NCI-H82 (cell line): ENCODE data around the gene PPP1R3E.
"Not testable (repeated sequence)": the region's sequence is repeated elsewhere in the genome, so short reads cannot be mapped to it uniquely, and the experiment has no call there.

Experiments used
- DNase-seq: peaks from one replicate; lab custom pipeline; 2025; lab: John Stamatoyannopoulos, UW

PPP1R3E gene

DNA sequence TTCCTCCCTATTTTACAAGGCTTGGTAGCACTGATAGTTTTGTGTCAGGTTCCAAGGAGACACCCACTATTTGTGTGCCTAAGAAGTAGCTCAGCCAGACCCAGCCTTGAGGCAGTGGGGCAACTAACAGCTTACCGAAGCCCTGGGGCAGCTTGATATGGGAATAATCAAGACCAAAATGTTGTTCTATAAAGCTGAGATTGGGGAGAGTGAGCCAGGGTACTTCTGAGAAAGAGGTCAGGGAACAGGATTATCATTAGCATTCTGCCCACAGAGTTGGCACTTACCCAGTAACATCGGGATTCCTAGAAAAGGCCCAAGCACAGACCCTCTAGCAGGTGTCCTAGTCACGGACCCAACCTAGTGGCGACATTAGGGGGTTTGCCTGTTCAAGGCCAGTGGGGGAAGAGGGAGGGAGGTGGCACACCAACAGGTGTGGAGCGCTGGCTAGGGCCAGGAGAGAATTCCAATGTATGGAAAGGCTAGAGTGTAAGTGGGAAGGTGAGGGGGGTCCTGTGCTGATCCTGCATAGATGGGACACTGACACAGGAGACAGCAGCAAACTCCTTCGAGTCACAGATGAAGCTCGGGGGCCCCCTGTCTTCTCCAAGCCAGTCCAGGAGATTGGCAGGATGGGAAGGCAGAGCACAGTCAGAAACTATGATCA lies 4.9 kb downstream of the PPP1R3E start:
- no peak for DNase-seq

DNA sequence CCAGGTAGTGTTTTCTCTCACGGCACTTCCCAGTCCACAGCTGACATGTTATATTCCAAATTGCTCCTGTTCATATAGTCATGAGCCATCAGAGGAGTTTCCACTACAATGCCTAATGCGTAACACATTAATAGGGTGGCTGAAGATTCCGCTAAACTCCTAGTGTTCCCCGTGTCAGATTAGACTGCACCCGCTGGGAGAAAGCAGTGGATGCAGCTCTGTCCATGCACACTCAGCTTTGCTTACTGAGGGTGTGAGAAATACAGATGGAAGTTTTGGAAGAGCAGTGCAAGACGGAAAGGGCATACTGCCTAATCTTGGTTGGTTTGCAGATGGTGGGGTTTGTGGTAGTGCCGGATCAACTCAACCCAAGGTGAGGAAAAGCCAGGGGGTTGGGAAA lies 5.6 kb downstream of the PPP1R3E start:
- DNase-seq: no peak

DNA sequence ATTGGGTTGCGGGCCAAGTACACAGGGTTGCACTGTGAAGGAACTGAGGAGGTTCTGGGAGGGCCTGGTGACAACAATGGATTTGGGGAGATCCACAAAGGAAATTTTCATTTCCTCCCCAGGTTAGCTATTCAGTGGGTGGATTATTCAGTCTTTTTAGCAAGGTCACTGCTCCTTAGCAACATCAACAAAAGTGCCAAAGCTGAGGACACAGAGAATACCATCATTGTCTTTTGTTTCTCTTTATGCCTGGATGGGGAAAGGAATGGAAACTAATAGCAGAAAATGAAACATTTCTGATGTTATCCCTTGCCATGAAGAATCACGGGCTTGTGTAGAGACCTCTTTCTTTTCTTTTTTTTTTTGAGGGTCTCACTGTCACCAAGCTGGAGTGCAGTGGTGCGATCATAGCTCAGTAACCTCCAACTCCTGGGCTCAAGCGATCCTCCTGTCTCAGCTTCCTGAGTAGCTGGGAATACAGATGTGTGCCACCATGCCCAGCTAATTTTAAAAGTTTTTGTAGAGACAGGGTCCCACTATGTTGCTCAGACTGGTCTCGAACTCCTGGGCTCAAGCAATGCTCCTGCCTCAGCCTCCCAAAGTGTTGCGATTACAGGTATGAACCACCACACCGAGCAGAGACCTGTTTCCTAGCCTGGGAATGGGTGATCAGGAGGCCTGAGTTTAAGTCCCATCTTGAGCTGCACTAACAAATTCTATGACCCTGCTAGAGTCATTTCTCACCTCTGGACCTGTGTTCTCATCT lies 6.5 kb downstream of the PPP1R3E start:
- no peak for DNase-seq

DNA sequence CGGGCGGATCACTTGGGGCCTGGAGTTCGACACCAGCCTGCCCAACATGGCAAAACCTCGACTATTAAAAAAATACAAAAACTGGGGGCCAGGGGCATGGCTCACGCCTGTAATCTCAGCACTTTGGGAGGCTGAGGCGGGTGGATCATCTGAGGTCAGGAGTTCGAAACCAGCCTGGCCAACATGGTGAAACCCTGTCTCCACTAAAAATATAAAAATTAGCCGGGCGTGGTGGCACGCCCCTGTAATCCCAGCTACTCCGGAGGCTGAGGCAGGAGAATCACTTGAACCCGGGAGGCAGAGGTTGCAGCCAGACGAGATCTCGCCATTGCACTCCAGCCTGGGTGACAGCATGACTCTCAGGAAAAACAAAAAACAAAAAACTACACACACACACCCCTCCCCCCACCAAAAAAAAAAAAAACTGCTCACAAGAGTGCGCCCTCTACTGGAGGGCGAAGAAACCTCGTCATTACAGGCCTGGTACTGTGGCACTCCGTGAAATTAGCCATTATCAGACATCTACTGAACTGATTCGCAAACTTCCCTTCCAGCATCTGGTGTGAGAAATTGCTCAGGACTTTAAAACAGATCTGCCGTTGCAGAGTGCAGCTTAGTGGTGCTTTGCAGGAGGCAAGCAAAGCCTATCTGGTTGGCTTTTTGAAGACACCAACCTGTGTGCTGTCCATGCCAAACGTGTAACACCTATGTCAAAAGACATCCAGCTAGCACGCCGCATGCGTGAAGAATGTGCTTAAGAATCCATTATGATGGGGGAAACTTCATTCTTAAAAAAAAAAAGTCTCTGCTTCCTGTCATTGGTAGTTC lies 7.7 kb downstream of the PPP1R3E start:
- peak; percentile 98 for DNase-seq

DNA sequence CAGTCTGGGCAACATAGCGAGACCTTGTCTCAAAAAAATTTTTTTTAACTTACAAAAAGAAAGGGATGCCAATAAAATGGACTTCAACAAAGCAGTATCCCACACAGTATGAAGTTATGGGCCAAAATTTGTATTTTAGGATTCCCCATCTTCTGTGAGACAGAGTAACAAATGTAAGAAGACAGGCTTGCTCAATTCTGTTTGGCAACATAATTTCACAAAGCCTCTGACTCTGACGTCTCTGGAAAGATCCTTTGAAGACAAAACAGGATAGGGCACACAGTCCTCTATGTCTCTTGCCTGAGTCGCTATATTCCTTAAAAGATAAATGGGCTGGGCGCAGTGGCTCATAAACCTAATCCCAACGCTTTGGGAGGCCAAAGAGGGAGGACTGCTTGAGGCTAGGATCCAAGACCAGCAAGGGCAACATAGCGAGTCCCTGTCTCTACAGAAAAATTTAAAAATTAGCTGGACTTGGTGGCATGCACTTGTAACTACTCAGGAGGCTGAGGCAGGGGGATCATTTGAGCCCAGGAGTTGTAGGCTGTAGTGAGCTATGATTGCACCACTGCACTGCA lies 15.7 kb downstream of the PPP1R3E start:
- DNase-seq: no peak

DNA sequence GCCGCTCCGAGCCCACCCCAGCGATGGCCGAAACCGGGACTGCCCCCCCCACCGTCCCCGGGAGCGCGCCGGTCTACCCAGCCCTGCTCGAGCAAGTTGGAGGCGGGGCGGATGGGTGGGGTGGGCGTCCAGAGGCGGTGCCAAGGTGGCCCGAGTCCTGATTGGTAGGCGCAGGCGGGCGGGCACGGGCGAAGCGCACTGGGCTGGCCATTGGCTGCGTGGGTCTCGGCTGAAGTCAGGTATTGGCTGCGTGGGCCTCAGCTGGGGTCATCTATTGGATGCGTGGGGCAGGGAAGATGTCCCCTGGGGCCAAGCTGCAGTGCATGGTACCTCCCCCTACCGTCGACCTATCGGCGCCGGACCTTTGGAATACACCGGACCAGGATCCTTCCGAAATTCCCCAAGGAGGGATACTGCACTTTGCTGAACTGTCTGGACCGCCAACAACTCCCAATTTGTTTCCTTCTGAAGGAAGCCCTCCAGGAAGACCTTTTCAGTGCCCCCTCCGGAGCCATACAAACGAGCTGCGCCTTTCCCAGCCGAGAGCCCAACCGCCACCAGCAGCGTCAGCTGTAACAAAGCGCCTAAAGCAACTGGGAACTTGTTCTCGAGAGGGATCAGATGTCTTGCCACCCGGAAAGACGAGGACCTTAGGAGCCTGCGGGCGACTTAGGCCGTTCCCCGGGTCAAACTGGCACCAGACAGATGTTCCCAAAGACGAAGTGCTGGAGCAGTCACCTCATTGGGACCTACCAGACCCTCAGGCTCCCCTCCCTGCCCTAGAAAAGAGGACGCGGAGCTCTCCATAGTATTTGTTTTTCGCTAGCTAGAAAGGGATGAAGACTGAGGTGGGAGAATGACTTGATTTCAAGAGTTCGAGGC lies 16.4 kb downstream of the PPP1R3E start, which contains the start of gene HOMEZ:
Gene HOMEZ, minus strand, starts transcription at position 113 of the 882 bp plus-strand sequence. CDS start 180 bp downstream, outside the sequence.
- peak; percentile 100 for DNase-seq

DNA sequence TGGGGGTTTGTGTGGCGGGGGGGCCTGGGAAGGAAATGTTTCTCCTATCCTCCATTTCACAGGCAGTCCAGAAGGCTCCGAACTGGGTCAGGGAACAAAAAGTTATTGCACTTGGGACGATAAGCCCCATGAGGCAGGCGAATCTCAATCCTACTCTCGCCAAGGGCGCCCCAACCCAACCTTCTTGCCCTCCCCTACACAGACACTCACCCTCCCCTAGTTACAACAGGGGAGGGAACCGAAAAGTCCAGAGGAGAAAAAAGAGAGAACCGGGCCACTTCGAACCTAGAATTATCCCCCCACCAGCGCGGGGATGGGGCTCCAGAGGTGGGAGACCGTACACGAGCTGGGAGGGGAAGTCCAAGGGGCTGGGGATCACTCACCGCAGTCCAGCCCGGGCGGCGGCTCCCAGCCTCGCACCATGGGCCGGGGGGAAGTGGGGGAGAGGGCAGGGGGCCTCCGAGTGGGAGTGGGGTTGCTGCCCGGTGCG lies 17.1 kb downstream of the PPP1R3E start:
- peak; percentile 91 for DNase-seq

DNA sequence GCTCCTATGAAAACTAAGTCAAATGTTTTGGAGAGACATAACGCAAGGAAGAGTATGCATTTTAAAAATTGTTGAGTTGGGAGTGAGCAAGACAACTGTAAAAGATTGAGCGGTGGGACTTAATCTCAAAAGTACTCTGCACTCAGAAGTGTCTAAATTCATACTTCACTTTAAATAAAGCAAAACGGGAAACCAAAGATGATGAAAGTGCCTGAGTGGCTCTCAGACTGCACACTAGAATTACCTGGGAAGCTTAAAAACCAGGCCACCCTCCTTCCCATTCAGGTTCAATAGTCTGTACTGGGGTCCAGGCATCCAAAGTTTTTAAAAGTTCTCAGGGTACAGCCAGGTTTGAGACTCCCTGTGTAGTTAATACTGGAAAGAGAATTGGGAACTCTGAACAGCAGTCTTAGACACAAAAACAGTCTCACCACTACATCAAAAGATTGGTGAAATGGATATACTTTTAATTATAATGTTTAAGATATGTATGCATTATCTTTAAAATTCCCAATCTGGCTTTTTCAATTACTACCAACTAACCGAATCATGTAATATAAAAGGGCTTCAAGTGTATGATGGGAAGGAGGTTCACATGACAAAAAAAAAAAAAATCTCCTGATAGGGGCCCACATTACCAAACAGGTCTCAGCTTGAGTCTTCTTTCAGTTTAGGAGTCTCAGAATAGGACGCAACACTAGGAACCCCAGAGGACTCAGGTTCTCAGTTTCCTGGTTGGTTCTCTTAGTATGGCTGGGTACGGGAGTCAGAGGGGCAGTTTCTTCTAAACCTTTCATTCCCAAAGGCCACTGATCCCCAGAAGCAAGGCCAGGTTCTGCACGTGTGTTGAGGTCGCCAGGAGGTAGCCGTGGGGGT lies 17.8 kb downstream of the PPP1R3E start:
- DNase-seq: no peak

DNA sequence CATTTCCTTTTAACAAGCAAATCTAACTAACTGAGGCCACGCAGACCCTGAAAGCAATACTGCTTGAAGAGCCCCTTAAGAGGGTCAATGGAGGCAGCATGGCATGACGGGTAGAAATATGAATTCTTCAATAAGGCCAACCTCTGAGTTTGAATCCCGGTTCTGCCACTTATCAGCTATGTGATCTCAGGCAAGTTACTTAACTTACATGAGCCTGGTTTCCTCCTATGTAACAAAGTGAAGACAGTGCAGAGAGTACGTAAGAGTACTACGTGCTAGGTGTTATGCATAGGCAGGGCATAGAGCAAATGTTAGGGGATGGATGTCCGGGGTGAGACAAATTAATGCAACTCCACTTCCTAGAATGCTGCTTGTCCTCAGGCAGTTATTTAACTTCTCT lies 21.4 kb downstream of the PPP1R3E start:
- DNase-seq: no peak

DNA sequence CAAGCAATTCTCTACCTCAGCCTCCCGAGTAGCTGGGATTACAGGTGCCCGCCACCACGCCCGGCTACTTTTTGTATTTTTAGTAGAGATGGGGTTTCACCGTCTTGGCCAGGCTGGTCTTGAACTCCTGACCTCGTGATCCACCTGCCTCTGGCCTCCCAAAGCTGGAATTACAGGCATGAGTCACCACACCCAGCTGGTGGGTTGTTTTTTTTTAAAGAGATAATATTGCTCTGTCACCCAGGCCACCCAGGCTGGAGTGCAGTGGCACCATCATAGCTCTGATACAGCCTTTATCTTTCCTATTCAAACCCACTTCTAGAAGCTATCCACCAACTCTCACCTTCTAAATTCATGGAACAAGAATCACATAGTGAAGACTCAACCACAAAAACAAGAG lies 24.7 kb downstream of the PPP1R3E start:
- not testable (repeated sequence) for DNase-seq

DNA sequence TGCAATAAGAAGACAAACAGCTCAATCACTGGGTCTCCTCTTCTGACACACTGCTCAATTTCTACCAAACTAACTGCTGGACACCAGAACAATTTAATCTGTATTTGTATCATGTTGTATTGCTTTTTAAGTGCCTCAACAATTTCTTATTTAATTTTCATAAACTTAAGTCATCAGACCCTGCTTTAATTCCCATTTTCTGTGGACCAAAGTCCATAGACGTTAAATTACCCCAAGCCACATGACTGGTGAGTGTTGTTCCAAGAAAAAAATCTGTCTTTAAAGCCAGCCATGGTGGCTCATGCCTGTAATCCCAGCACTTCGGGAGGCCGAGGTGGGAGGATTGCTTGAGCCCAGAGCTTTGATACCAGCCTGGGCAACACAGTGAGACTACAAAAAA lies 25.5 kb downstream of the PPP1R3E start:
- no peak for DNase-seq

DNA sequence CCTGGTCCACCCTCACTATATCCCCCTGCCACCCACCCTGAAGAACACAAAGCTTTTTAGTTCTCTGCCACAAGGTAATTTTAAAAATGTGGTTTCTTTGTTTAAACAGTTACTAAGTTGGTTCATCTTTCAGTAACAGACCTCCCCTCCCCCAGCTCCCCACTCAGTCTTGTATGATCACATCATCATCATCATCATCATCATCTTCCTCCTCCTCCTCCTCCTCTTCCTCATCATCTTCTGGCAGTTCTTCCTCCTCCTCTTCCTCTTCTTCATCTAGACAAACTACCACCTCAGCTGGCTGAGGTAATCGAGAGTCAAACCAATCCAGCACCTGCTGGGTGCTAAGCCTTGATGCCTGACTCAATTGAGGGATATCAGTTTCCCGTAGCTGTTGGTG lies 27.2 kb downstream of the PPP1R3E start:
- DNase-seq: no peak

DNA sequence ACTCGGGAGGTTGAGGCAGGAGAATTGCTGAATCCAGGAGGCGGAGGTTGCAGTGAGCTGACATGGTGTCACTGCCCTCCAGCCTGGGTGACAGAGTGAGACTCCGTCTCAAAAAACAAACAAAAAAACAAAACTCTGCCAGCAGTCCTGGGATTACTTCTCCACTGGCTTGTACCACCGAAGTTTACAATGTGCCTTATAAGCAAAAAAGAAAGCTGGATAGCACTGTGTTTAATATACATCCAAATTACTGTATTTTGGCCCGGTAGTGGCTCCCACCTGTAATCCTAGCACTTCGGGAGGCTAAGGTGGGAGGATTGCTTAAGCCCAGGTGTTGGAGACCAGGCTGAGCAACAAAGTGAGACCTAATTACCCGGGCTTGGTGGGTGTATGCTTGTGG lies 33.5 kb downstream of the PPP1R3E start:
- no peak for DNase-seq

DNA sequence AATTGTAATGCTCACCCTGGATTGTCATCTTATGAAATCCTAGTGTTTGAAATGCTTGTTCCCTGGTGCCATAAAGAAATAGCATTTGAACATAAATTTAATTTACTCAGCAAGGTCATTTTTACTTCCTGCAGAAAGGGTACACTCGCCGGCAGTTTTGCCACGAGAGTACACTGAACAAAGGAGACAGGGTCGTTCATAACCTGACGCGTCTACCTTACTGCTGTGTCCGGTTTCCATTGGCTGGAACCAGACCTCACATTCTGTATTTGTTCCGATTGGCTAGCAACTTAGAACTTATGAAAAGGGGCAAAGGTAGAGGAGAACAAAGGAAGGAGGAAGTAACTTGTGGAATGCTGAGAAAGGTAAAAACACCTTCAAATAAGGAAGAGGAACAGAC lies 41.8 kb downstream of the PPP1R3E start:
- DNase-seq: not testable (repeated sequence)

DNA sequence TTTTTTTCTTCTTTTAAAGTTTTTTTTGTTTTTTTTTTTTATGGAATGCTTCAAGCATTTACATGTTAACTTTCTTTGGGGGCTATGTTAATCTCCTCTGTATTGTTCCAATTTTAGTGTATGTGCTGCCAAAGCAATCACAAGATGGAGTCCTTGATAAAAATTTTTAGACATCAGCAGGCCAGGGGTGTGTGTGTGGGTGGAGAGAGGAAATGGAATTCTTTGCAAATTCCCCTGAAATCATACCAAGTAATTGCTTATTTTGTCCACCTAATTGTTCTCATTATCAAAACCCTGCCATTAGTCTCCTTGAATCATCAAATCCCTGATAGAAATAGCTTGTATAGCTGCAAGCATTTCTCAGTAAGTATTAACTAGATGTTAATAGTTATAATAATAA lies 43.2 kb downstream of the PPP1R3E start:
- DNase-seq: no peak

DNA sequence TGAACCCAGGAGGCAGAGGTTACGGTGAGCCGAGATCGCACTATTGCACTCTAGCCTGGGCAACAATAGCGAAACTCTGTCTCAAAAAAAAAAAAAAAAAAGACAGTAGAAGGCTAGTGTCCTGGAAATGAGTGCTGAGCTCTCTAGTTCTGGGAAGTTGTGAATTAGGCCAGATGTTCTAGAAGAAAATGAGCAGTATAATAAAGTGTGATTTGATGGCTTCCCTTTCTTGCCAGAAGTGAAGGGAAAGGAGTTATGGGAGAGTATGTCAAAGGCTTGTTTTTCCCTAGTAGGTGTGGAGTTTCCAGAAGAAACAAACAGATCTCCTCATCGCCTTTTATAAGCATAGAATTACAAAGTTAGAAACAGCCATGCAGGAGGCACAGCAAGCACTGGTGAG lies 44.4 kb downstream of the PPP1R3E start:
- DNase-seq: no peak

DNA sequence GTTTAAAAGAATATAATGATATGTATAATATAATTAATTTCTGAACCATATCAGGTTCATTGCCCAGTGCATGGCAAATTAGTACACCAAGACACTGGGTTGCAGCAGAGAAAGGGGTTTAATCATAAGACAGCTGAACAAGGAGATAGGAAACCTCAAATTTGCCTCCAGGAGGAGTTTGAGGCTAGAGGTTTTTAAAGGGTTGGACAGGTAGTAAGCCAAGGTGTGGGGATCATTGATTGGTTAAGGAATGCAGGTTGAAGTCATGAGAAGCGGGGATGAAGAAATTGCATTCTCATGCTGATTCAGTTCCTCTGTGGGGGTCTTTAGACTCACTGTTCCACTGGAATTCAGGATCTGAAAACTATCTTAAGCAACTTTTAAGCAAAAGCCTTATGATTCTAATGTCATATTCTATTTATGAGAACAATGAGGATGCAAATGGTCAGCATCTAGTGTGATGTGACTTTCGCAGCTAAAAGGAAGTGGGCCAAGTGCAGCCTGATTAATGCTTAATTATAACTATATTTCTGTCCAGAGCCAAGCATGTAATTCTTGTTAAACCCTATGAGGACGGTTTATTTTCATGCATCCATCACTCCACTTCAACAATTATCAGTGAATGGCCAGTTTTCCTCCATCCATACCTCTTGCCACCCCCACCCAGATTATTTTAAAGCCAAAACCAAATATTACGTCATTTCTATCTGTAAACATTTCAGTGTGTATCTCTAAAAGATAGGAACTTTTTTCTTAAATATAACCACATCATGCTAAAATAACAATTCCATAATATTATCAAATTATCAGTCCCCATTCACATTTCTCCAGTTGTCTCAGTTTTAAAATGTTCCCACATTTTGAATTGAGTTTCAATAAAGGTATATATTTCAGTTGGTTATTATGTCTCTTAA lies 50.0 kb downstream of the PPP1R3E start:
- DNase-seq: no peak

DNA sequence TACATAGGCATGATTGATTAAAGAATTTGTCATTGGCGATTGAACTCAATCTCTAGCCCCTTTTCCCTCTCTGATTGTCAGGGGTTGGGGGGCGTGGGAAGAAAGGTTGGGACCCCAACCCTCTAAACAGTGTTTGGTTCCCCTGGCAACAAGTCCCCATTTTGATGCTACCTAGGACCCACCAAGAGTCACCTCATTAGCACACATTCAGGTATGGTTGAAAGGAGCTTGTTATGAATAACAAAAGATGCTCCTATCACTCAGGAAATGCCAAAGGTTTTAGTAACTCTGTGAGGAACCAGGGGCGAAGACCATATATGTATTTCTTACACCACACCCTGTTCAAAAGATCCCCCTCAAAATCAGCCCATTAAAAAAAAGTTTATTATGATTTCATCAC lies 50.7 kb downstream of the PPP1R3E start:
- no peak for DNase-seq

DNA sequence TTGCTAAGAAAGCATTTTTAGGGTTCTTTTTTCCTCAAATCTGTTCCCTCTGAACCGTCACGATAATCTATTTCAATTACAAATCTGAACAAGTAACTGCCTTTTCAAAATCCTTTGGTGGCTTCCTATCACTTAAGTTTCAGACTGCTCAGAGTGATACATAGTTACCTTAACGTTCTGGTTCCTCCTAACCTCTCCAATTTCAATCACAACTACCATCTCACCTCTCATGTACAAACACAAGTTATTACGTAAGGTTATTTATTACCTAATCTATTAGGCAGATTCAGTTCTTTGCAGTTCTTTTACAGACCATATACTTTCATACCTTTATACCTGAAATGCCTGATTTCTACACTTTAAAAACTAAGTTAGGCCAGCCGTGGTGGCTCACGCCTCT lies 52.8 kb downstream of the PPP1R3E start:
- DNase-seq: no peak
